ENCODE measurements around the gene PLXDC2. TPM values are rescaled to one million over a fixed set of nuclear protein-coding genes. Genes with fewer than 3 reads are reported as not detected.

Gene PLXDC2
- polyA plus RNA-seq, 1 of the 3 experiments (the other 2 are of a cell fraction), result 2.5 TPM

DNA sequence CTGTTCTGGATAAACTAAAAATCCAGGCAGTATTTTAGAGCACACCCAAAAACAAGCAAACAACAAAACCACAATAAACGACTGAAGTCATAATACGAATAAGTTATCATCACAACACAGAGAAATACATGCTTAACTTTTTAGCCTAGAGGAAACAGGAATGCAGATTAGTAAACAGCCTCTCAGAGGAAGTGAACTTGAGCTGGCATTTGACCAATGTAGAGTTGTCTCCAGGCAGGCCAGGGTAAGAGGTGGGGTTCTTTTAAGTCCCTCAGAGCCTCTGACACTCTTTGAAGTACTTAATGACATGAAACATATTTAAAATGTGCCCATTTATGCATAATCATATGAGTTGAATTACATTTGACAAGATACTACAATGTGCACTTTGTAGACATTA, 43.3 kb upstream of the PLXDC2 start (continued):
- TF ChIP-seq USF1 (IDR thresholded peaks at IDR 0.05; ENCODE audit: borderline replicate concordance, low read depth), result no peak
- no peak for TF ChIP-seq CHD2 (IDR thresholded peaks at IDR 0.05; ENCODE audit: low read length, partially characterized antibody)
- no peak for TF ChIP-seq NFIC (IDR thresholded peaks at IDR 0.05; ENCODE audit: borderline replicate concordance)

DNA sequence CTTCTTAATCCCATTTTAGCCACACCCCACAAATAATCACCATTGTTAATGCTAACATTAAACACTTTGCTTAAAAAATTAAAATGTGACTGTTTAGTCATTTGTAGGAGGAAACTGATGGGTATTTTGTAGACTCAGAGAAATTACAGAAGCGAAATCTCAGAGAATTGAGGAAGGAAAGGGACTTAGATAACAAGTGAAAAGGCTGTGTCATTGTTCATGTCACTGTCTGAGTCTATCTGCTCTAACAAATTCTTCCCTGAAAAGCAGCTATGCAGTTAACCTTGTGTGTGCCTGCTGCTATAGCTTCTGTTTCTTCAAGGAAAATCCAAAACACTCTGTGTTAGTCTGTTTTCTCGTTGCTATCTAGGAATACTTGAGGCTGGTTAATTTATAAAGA, 40.9 kb upstream of the PLXDC2 start:
- Histone ChIP-seq H3F3A (replicated peaks; ENCODE audit: insufficient read depth) (no peaks in the 10 kb centered on the region), H3K9me2 (no peaks in the 10 kb centered on the region), H3K79me2 (ENCODE audit: insufficient read depth) (no peaks in the 10 kb centered on the region), H3K27ac (ENCODE audit: low read depth in 2 of 2, low read length in 1 of 2) (no peak overlapping the region), H4K20me1 (ENCODE audit: insufficient read depth) (no peaks in the 10 kb centered on the region), H3K27me3 (ENCODE audit: insufficient read depth) (no peaks in the 10 kb centered on the region), H3K4me3 (ENCODE audit: low read depth in 2 of 2, low read length in 1 of 2) (no peak overlapping the region), H3K4me1 (ENCODE audit: control insufficient read depth in 1 of 2, insufficient read depth in 2 of 2, low read depth in 1 of 2, low read length in 1 of 2) (no peaks in the 10 kb centered on the region), H3K4me2 (no peak overlapping the region), H3K9me3 (no peaks in the 10 kb centered on the region), H3K9ac (no peak overlapping the region), H3K36me3 (replicated peaks in 1 of 2; ENCODE audit: control insufficient read depth in 1 of 2, insufficient read depth in 2 of 2, low read length in 1 of 2) (no peaks in the 10 kb centered on the region), H2AFZ (ENCODE audit: low read depth) (no peak overlapping the region)
- ChIA-PET CTCF (interaction anchor here (1.0 kb wide), 1 partner anchor 17 kb away, joined by 3 read pairs; no protein-coding TSS in a partner anchor), POLR2A (no interaction called here)
- no peak for TF ChIP-seq NRF1 (IDR thresholded peaks at IDR 0.05; ENCODE audit: low read depth, low read length)
- no peak for TF ChIP-seq FOSL2 (IDR thresholded peaks at IDR 0.05; ENCODE audit: borderline replicate concordance, low read depth)
- no peak for TF ChIP-seq USF1 (IDR thresholded peaks at IDR 0.05; ENCODE audit: borderline replicate concordance, low read depth)
- TF ChIP-seq, protein P1, sequence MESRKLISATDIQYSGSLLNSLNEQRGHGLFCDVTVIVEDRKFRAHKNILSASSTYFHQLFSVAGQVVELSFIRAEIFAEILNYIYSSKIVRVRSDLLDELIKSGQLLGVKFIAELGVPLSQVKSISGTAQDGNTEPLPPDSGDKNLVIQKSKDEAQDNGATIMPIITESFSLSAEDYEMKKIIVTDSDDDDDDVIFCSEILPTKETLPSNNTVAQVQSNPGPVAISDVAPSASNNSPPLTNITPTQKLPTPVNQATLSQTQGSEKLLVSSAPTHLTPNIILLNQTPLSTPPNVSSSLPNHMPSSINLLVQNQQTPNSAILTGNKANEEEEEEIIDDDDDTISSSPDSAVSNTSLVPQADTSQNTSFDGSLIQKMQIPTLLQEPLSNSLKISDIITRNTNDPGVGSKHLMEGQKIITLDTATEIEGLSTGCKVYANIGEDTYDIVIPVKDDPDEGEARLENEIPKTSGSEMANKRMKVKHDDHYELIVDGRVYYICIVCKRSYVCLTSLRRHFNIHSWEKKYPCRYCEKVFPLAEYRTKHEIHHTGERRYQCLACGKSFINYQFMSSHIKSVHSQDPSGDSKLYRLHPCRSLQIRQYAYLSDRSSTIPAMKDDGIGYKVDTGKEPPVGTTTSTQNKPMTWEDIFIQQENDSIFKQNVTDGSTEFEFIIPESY (IDR thresholded peaks at IDR 0.05; ENCODE audit: borderline replicate concordance, low read depth), result no peak
- TF ChIP-seq RAD21 (IDR thresholded peaks at IDR 0.05; ENCODE audit: low read length), result no peak
- TF ChIP-seq RFX5 (IDR thresholded peaks at IDR 0.05; ENCODE audit: low read length), result no peak
- no peak for TF ChIP-seq SIN3A (IDR thresholded peaks at IDR 0.05; ENCODE audit: borderline replicate concordance, low read depth, low read length)
- TF ChIP-seq SMC3 (IDR thresholded peaks at IDR 0.05; ENCODE audit: low read depth, low read length), result no peak
- no peak for TF ChIP-seq GABPA (IDR thresholded peaks at IDR 0.05; ENCODE audit: low read depth)
- TF ChIP-seq, protein P2, sequence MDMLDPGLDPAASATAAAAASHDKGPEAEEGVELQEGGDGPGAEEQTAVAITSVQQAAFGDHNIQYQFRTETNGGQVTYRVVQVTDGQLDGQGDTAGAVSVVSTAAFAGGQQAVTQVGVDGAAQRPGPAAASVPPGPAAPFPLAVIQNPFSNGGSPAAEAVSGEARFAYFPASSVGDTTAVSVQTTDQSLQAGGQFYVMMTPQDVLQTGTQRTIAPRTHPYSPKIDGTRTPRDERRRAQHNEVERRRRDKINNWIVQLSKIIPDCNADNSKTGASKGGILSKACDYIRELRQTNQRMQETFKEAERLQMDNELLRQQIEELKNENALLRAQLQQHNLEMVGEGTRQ (IDR thresholded peaks at IDR 0.05; ENCODE audit: borderline replicate concordance, low read depth, low read length), result no peak
- no peak for TF ChIP-seq JUND (IDR thresholded peaks at IDR 0.05)
- DNase-seq, result no peak
- 30% methylated on average over 2 of the region's 2 CpGs for WGBS (ENCODE audit: low lambda C conversion rate)

All from SK-N-SH (cell line).